K562 (cell line): Measurements from ENCODE around the gene LPAR3.

Experiments used
- CEBPB ChIP-seq: fragments of 450-650 bp; IDR thresholded peaks from 2 replicates; pipeline ENCODE4 v1.6.1; 2016; ENCODE audit warnings: missing genetic modification characterization, missing compliant biosample characterization
- CTCF ChIP-seq, 3 experiments: IDR thresholded peaks in 2 of 3; conservative IDR thresholded peaks in 1 of 3; 2 replicates each; pipeline ENCODE4 v1.5.1; 2011 to 2012; ENCODE audit warnings: low read length in 3 of 3, mild to moderate bottlenecking in 3 of 3, control low read depth in 2 of 3, improper control_type of control experiment in 1 of 3, inconsistent platforms in 1 of 3, low read depth in 1 of 3, mixed read lengths in 1 of 3, moderate library complexity in 1 of 3; ENCODE audit not compliant: insufficient read depth in 2 of 3
- LEF1 ChIP-seq: fragments of 450-650 bp; IDR thresholded peaks from 2 replicates; pipeline ENCODE4 v1.6.1; 2016; ENCODE audit warnings: mild to moderate bottlenecking
- POLR2A ChIP-seq: fragments of 450-650 bp; conservative IDR thresholded peaks from 2 replicates; pipeline ENCODE4 v1.6.1; 2016
- ZBTB49 ChIP-seq: sonication (generic); formaldehyde crosslinking; IDR thresholded peaks from 2 replicates; pipeline ENCODE4 v1.8.0; 2022; ENCODE audit warnings: missing genetic modification reagents, mild to moderate bottlenecking, borderline replicate concordance

- TF ChIP-seq CEBPB (tag) (no peak), POLR2A (no peak), CTCF (IDR thresholded peaks at IDR 0.05 in 2 of 3, conservative IDR thresholded peaks at IDR 0.05 in 1 of 3; ENCODE audit: insufficient read depth in 2 of 3, low read depth in 1 of 3, low read length in 3 of 3) (no peak), LEF1 (no peak), ZBTB49 (CRISPR knock-in tag) (no peak)
Measured at GRCh38 chr1:84930831-84931230, 37.8 kb upstream of the LPAR3 start.
